A549 treated with Hydrocortisone at 1 μM for 4 hours (cell line): ENCODE data around the gene CDC42EP4. TPM values are rescaled to one million over a fixed set of nuclear protein-coding genes. Genes with fewer than 3 reads are reported as not detected.

ENCODE experiments used
- total RNA-seq: library from RNA; stranded (reverse); fragments of 200-300 nt; extraction: Qiagen RNA extraction; gene quantifications from 5 replicates; pipeline ENCODE4 v1.2.3, GENCODE V29; 2022

The CDC42EP4 gene, protein sequence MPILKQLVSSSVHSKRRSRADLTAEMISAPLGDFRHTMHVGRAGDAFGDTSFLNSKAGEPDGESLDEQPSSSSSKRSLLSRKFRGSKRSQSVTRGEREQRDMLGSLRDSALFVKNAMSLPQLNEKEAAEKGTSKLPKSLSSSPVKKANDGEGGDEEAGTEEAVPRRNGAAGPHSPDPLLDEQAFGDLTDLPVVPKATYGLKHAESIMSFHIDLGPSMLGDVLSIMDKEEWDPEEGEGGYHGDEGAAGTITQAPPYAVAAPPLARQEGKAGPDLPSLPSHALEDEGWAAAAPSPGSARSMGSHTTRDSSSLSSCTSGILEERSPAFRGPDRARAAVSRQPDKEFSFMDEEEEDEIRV
- total RNA-seq, result 53.3 to 64.5 TPM (median 64.1 TPM) in 5 replicates

DNA sequence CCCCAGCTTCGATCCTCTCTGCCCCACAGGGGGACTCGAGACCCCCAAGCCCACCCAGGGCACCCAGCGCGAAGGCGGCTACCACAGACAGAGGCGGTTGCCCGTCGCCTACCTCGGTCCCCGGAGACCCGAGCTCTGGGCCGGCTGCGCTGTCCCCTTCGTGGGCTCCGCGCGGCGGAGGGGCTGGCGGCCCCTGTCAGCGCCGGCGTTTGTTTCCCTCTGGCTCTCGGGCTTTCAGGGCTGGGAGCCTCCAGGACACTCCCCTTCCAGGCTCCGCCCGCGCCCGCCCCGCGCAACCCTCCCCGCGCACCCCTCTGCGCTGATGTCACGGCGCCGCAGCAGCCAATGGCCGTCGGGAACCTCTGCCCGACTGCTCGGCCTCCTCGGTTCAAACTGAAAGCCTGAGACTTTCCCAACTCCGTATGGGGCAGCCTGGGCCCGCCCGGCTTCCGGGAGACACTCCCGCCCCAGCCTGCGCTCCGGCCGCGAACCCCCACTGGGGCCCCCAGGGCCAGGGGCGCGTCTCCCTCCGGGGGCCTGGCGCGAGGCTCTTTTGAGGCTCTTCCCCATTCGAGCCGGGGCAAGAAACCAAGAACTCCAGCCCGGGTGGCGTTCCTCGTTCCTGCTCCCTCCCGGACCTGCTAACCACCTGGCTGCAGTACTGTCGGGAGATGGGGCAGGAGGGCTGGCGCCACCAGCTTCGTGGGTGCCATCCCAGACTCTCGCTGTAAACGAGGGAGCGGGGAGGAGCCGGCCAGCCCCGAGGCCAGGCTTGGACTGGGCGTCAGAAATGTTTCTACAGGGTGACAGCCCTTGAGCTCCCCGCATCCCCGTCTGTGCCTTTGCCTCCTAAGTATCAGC, at the start of gene CDC42EP4:
TSS of gene CDC42EP4 (minus strand) at position 221 of the 861 bp plus-strand sequence. CDS start 25,501 bp downstream, outside the sequence.

DNA sequence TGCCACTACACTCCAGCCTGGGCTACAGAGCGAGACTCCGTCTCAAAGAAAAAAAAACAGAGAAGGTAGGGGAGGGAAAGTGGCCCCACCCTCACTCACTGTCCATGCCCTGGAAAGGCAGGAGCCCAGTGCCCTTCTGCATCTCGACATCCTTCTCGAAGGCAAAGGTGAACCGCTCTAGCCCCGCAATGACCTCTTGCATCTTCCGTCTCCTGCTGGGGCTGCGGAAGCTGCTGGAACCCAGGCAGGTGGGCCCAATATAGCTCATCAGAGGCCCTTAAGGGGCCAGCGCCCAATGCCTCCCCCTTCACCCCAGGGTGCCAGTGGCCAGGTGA, 50.2 kb downstream of the CDC42EP4 start, which contains the start of gene CPSF4L:
TSS of gene CPSF4L (minus strand) at position 264 of the 335 bp plus-strand sequence. CDS start at position 202, 62 bp downstream.

Other genes with a start within 250 kb of the CDC42EP4 start
- 13.4 to 19.8 TPM (median 16.0 TPM) in 5 replicates for gene SLC39A11, start 219.3 kb downstream of the CDC42EP4 start, total RNA-seq
- gene SSTR2, start 147.0 kb downstream of the CDC42EP4 start, total RNA-seq, result 0.06 to 0.13 TPM (median 0.09 TPM) in 5 replicates
- gene COG1, start 118.9 kb downstream of the CDC42EP4 start, total RNA-seq, result 20.0 to 24.7 TPM (median 21.8 TPM) in 5 replicates
- not detected in 5 replicates for gene CPSF4L, start 50.1 kb downstream of the CDC42EP4 start, total RNA-seq